ENCODE data around the gene RERE. TPM values are rescaled to one million over a fixed set of nuclear protein-coding genes. Genes with fewer than 3 reads are reported as not detected.

Gene RERE
- total RNA-seq, 1 donor from 2014 or later: 46.5 TPM

- no peak for DNase-seq (ENCODE audit: low read depth in 2 of 2)
These were observed 461.8 kb downstream of the RERE start for GRCh38 chr1:8355439-8356255.

GRCh38 chr1:8354038-8354437 lies 463.4 kb downstream of the RERE start:
- DNase-seq (ENCODE audit: low read depth in 2 of 2): no peak

- no peak for DNase-seq (ENCODE audit: low read depth in 2 of 2)
These were observed 464.3 kb downstream of the RERE start for GRCh38 chr1:8352886-8353785.

GRCh38 chr1:8352471-8352845 lies 465.0 kb downstream of the RERE start:
- DNase-seq (ENCODE audit: low read depth in 2 of 2): peak in 1 of 2 donors; percentile 31

DNA sequence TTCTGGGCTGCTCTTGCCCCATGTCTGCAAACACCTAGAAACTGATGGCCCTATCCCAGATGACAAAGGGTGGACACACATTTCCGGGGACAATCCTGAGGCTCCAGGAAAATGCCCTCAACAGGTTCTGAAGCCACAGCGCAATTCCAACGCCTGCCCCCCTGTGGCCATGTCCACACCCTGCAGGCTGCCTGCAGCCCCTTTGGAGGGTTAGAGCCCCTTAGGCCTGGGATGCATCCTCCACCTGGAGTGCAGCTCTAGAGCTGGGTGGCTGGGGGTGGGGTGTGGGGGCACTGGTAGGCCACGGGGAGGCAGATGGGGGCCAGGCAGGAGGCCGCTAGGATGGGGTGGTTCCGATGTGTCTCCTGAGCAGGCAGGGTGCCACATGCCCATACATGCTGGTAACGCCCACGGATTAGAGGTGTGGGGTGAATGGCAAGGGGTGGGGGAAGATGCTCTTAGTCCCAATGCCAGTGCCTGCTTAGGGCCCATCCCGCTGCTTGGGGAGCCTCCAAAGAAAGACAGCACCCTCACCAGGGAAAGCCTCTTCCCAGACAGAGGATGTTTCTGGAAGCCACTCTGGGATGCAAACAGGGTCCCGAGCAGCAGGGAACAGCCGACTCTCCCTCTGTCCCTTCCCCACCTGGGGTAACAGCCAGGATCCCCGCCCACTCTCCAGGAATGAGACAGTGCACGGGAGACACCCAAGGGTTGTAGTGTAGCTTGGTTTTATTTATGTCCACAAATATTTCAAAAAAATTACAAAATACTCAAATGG lies 465.6 kb downstream of the RERE start:
- DNase-seq (ENCODE audit: low read depth in 2 of 2): peak in 1 of 2 donors; percentile 35

GRCh38 chr1:8350914-8351684 lies 466.3 kb downstream of the RERE start:
- DNase-seq (ENCODE audit: low read depth in 2 of 2): no peak

DNA sequence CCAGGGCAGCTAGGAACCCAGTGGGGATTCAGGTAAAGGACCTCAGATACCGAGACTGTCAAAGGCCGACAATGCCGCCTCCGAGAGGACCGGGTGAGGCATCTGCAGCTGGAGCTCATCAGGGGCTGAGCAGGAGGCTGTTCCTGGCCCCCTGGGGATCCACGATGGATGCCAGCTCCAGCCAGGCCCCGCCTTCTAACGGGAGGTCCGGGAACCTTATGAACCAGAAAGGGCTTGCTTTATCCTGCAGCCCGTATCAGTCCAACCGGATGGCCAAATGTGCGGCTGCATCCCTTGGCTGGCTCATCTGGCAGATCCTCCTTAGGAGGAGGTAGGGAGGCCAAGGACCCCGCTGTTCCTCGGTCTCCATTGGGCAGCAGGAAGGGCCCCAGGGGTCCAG lies 467.5 kb downstream of the RERE start:
- no peak for DNase-seq (ENCODE audit: low read depth in 2 of 2)

- no peak for DNase-seq (ENCODE audit: low read depth in 2 of 2)
These were observed 468.0 kb downstream of the RERE start for GRCh38 chr1:8349473-8349865.

- DNase-seq (ENCODE audit: low read depth in 2 of 2): peak in 1 of 2 donors; percentile 67
These were observed 468.5 kb downstream of the RERE start for GRCh38 chr1:8348777-8349472.

DNA sequence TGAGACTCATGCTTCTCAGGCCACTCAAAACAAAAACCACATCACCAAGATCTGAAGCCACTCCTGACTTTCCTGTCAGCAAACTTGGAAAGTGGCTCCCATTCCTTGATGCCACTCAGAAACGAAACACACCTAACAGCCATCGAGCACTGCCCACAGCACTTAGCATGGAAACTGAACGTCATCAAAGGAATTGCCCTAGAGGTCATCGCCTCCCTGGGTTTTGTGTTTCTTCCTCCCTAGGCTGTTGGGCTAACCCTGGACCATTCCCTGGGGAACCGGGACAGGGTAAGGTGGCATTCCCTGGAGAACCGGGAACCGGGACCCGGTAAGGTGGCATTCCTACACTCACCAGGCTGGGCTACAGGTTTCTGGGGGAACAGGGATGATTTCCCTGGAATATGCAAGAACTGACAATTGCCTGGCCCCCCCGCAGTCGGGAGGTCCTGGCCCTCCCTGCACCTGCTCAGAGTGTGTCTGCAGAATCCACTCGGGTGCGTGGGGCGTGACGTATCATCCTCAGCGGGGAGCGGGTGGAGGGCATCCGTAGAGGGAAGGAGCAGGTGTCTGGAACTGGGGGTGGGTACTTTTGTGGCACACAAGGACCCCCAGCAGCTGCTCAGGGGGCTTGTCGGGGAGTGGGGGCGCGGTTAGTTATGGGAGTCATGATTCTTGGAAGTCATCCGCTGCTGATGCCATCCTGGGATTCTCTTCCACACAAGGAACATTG lies 469.2 kb downstream of the RERE start:
- no peak for DNase-seq (ENCODE audit: low read depth in 2 of 2)

DNA sequence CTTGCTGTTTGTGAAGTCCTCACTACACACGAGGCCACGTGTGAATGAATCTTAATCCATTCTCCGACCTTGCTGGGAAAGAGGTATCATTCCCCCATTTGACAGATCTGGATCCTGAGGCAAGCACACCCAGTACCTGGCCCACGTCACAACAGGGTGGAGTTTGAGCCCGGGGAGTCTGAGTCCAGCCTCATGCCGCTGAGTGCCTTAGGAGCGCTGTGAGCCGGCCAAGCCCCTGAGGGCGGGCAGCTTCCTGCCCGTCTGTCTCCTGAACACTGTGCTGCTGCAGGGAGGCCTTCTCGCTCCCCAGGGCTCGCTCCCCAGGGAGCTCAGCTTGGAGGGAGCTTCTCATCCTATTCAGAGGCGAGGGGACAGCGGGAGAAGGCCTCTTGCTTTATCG lies 469.8 kb downstream of the RERE start:
- no peak for DNase-seq (ENCODE audit: low read depth in 2 of 2)

- DNase-seq (ENCODE audit: low read depth in 2 of 2): no peak
These were observed 471.6 kb downstream of the RERE start for GRCh38 chr1:8345621-8346415.

GRCh38 chr1:8344893-8345507 lies 472.4 kb downstream of the RERE start:
- no peak for DNase-seq (ENCODE audit: low read depth in 2 of 2)

DNA sequence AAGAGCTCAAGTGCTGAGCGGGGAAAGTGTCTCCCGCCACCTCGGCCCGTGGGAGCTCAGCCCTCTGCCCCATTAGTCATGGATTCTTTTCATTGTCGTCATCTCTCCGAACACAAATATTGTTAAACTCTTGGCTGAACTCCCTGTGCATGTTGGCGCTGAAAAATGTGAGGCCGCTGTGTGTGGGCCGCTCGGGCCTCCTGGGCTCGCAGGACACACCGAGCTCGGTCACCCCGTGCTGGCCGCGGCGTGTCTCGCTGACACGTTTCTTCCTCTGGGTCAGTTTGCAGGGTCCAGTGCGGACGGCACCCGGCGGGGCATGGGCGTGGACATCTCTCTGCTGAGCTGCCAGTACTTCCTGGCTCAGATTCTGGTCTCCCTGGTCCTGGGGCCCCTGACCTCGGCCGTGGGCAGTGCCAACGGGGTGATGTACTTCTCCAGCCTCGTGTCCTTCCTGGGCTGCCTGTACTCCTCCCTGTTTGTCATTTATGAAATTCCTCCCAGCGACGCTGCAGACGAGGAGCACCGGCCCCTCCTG lies 473.9 kb downstream of the RERE start:
- DNase-seq (ENCODE audit: low read depth in 2 of 2): peak; percentile 58 to 92

GRCh38 chr1:8343044-8343443 lies 474.4 kb downstream of the RERE start:
- DNase-seq (ENCODE audit: low read depth in 2 of 2): no peak

GRCh38 chr1:8342325-8342724 lies 475.1 kb downstream of the RERE start:
- no peak for DNase-seq (ENCODE audit: low read depth in 2 of 2)

- DNase-seq (ENCODE audit: low read depth in 2 of 2): no peak
These were observed 477.0 kb downstream of the RERE start for GRCh38 chr1:8340448-8340847.

DNA sequence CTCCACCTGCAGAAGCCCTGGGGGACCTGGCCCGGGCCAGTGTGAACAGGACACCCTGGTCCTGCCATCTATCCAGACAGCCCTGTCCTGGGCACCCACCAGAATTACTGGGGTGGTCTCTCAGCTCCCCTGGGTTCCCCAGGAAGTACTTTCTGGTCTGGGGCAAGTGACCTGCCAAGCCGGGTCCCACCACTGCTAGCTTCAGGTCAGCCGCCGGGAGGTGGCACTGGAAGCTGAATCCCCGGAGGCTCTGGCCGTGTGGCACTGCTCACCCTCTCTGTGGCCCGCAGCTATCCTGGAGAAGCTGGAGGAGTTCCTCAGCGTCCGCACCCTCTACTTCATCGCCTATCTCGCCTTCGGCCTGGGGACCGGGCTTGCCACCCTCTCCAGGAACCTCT lies 478.2 kb downstream of the RERE start:
- DNase-seq (ENCODE audit: low read depth in 2 of 2): no peak
